Measurements from ENCODE around the gene SBF2. TPM values are rescaled to one million over a fixed set of nuclear protein-coding genes. Genes with fewer than 3 reads are reported as not detected.
"Not testable (repeated sequence)": the region's sequence is repeated elsewhere in the genome, so short reads cannot be mapped to it uniquely, and the experiment has no call there.

The SBF2 gene
- polyA plus RNA-seq, 1 donor from 2014 or later: 53.4 TPM

- no peaks in the 10 kb centered on the region for H3K79me2 ChIP-seq (replicated peaks; ENCODE audit: insufficient read depth, low read length)
- no peak overlapping the region for H2AFZ ChIP-seq (ENCODE audit: low read depth, low read length)
- no peaks in the 10 kb centered on the region for H4K20me1 ChIP-seq (ENCODE audit: insufficient read depth)
- no peaks in the 10 kb centered on the region for H3K27me3 ChIP-seq (ENCODE audit: insufficient read depth, low read depth, low read length)
- H3K9me2 ChIP-seq (ENCODE audit: insufficient read depth, low read length): no peaks in the 10 kb centered on the region
- no peak for TF ChIP-seq EZH2 (IDR thresholded peaks at IDR 0.05; ENCODE audit: borderline replicate concordance, insufficient read depth, low read length, poor library complexity, severe bottlenecking)
- no peak for TF ChIP-seq TAF1 (IDR thresholded peaks at IDR 0.05; ENCODE audit: low read depth)
- no peak for TF ChIP-seq EP300 (conservative IDR thresholded peaks at IDR 0.05; ENCODE audit: poor library complexity, severe bottlenecking)
- TF ChIP-seq SMC3 (conservative IDR thresholded peaks at IDR 0.05; ENCODE audit: poor library complexity): no peak
- H3K4me3 ChIP-seq (ENCODE audit: low read length): no peak overlapping the region
- H3F3A ChIP-seq (ENCODE audit: insufficient read depth, low read length, poor library complexity, severe bottlenecking): no peaks in the 10 kb centered on the region
- no peak overlapping the region for H3K9ac ChIP-seq (ENCODE audit: low read length)
- no peaks in the 10 kb centered on the region for H3K36me3 ChIP-seq (ENCODE audit: insufficient read depth, low read length)
- no peaks in the 10 kb centered on the region for H3K9me3 ChIP-seq (ENCODE audit: low read length)
- H3K27ac ChIP-seq (ENCODE audit: low read length): no peak overlapping the region
- no peak overlapping the region for H3K4me2 ChIP-seq (ENCODE audit: low read length)
Observed at GRCh38 chr11:10139143-10139542, 154.9 kb downstream of the SBF2 start.

GRCh38 chr11:10134975-10135481 is 159.0 kb downstream of the SBF2 start:
- no peak overlapping the region for H3K4me3 ChIP-seq (ENCODE audit: low read length)
- no peaks in the 10 kb centered on the region for H3K9me3 ChIP-seq (ENCODE audit: low read length)
- no peak overlapping the region for H3K27ac ChIP-seq (ENCODE audit: low read length)
- H3F3A ChIP-seq (ENCODE audit: insufficient read depth, low read length, poor library complexity, severe bottlenecking): no peaks in the 10 kb centered on the region
- no peaks in the 10 kb centered on the region for H4K20me1 ChIP-seq (ENCODE audit: insufficient read depth)
- no peaks in the 10 kb centered on the region for H3K36me3 ChIP-seq (ENCODE audit: insufficient read depth, low read length)
- TF ChIP-seq POLR2AphosphoS5 (IDR thresholded peaks at IDR 0.05): no peak
- no peak for TF ChIP-seq EP300 (conservative IDR thresholded peaks at IDR 0.05; ENCODE audit: poor library complexity, severe bottlenecking)
- no peak for TF ChIP-seq MXI1 (conservative IDR thresholded peaks at IDR 0.05; ENCODE audit: poor library complexity, severe bottlenecking)
- TF ChIP-seq RAD21 (conservative IDR thresholded peaks at IDR 0.05): no peak
- TF ChIP-seq CTCF (IDR thresholded peaks at IDR 0.05; ENCODE audit: poor library complexity, severe bottlenecking): no peak
- no peak for TF ChIP-seq SMC3 (conservative IDR thresholded peaks at IDR 0.05; ENCODE audit: poor library complexity)
- TF ChIP-seq REST (IDR thresholded peaks at IDR 0.05; ENCODE audit: borderline replicate concordance): no peak
- TF ChIP-seq TAF1 (IDR thresholded peaks at IDR 0.05; ENCODE audit: low read depth): no peak
- no peak for TF ChIP-seq EZH2 (IDR thresholded peaks at IDR 0.05; ENCODE audit: borderline replicate concordance, insufficient read depth, low read length, poor library complexity, severe bottlenecking)
- H3K9ac ChIP-seq (ENCODE audit: low read length): no peak overlapping the region
- no peak overlapping the region for H2AFZ ChIP-seq (ENCODE audit: low read depth, low read length)
- no peaks in the 10 kb centered on the region for H3K79me2 ChIP-seq (replicated peaks; ENCODE audit: insufficient read depth, low read length)
- H3K4me2 ChIP-seq (ENCODE audit: low read length): no peak overlapping the region
- no peaks in the 10 kb centered on the region for H3K9me2 ChIP-seq (ENCODE audit: insufficient read depth, low read length)
- H3K27me3 ChIP-seq (ENCODE audit: insufficient read depth, low read depth, low read length): no peaks in the 10 kb centered on the region

- not testable (repeated sequence) for H3K9me2 ChIP-seq (ENCODE audit: insufficient read depth, low read length); H3K27me3 ChIP-seq (ENCODE audit: insufficient read depth, low read depth, low read length); H3K4me3 ChIP-seq (ENCODE audit: low read length); H2AFZ ChIP-seq (ENCODE audit: low read depth, low read length); H3K9ac ChIP-seq (ENCODE audit: low read length); H3K9me3 ChIP-seq (ENCODE audit: low read length); H4K20me1 ChIP-seq (ENCODE audit: insufficient read depth); H3K27ac ChIP-seq (ENCODE audit: low read length); H3F3A ChIP-seq (ENCODE audit: insufficient read depth, low read length, poor library complexity, severe bottlenecking); H3K79me2 ChIP-seq (replicated peaks; ENCODE audit: insufficient read depth, low read length); H3K36me3 ChIP-seq (ENCODE audit: insufficient read depth, low read length); H3K4me2 ChIP-seq (ENCODE audit: low read length)
Observed at GRCh38 chr11:10134226-10134625, 159.8 kb downstream of the SBF2 start.

GRCh38 chr11:10133251-10133650 is 160.8 kb downstream of the SBF2 start:
- H3K79me2 ChIP-seq (replicated peaks; ENCODE audit: insufficient read depth, low read length); H3K27ac ChIP-seq (ENCODE audit: low read length); H3K4me2 ChIP-seq (ENCODE audit: low read length); H4K20me1 ChIP-seq (ENCODE audit: insufficient read depth); H3K4me3 ChIP-seq (ENCODE audit: low read length); H3F3A ChIP-seq (ENCODE audit: insufficient read depth, low read length, poor library complexity, severe bottlenecking); H3K27me3 ChIP-seq (ENCODE audit: insufficient read depth, low read depth, low read length); H2AFZ ChIP-seq (ENCODE audit: low read depth, low read length); H3K9ac ChIP-seq (ENCODE audit: low read length); H3K9me3 ChIP-seq (ENCODE audit: low read length); H3K9me2 ChIP-seq (ENCODE audit: insufficient read depth, low read length); H3K36me3 ChIP-seq (ENCODE audit: insufficient read depth, low read length): not testable (repeated sequence)
